PC-9 (cell line): ENCODE results near the gene ADGRL3.

Source experiments
- CTCF ChIP-seq: fragments of 200-600 bp; sonication (generic); conservative IDR thresholded peaks from 2 replicates; pipeline ENCODE4 v1.6.1; 2017; ENCODE audit warnings: mixed run types, antibody characterized with exemption, mild to moderate bottlenecking, moderate library complexity
- EZH2 ChIP-seq: fragments of 200-600 bp; sonication (generic); IDR thresholded peaks from 2 replicates; pipeline ENCODE4 v1.8.0; 2017; ENCODE audit warnings: antibody characterized with exemption, low read depth

GRCh38 chr4:61663310-61663709 is 463.2 kb downstream of the ADGRL3 start:
- no peak for TF ChIP-seq CTCF
- no peak for TF ChIP-seq EZH2
